ENCODE results near the gene SLC6A6. TPM values are rescaled to one million over a fixed set of nuclear protein-coding genes. Genes with fewer than 3 reads are reported as not detected.

SLC6A6 gene
- total RNA-seq, 4 donors from 2014 or later = 15.0 to 36.2 (median 23.7) TPM

- H3K9me3 ChIP-seq = no peaks in the 10 kb centered on the region
- H3K4me1 ChIP-seq = peaks cover 47 to 63% (median 63%) of the 10 kb centered on the region in 4 donors
- no peak for TF ChIP-seq EP300 (IDR thresholded peaks at IDR 0.05)
- no peak for TF ChIP-seq POLR2A (IDR thresholded peaks at IDR 0.05; ENCODE audit: low read depth)
- no peak for TF ChIP-seq CTCF (IDR thresholded peaks at IDR 0.05)
- no peak for TF ChIP-seq POLR2AphosphoS5 (IDR thresholded peaks at IDR 0.05)
- 80% methylated on average over 2 of the region's 18 CpGs for WGBS
- peaks cover 2 to 20% (median 11%) of the 10 kb centered on the region in 4 donors for H3K36me3 ChIP-seq
- DNase-seq (ENCODE audit: extremely low spot score) = no peak
- no peaks in the 10 kb centered on the region for H3K27me3 ChIP-seq
- H3K4me3 ChIP-seq = no peak overlapping the region
- intact Hi-C loops (cut with DNase I) = no loop called here
- no peak overlapping the region for H3K27ac ChIP-seq (replicated peaks in 1 of 4)
Measured at GRCh38 chr3:14441240-14441919, 39.0 kb downstream of the SLC6A6 start.

- intact Hi-C loops (cut with DNase I) = no loop called here
- TF ChIP-seq EP300 (IDR thresholded peaks at IDR 0.05) = no peak
- TF ChIP-seq POLR2A (IDR thresholded peaks at IDR 0.05; ENCODE audit: low read depth) = no peak
- no peak for TF ChIP-seq CTCF (IDR thresholded peaks at IDR 0.05)
- TF ChIP-seq POLR2AphosphoS5 (IDR thresholded peaks at IDR 0.05) = no peak
- H3K27me3 ChIP-seq = no peaks in the 10 kb centered on the region
- no peak for DNase-seq (ENCODE audit: extremely low spot score)
- WGBS = 94% methylated on average over 6 of the region's 6 CpGs
- H3K4me1 ChIP-seq = peaks cover 44 to 58% (median 57%) of the 10 kb centered on the region in 4 donors
- H3K36me3 ChIP-seq = peaks cover 8 to 25% (median 16%) of the 10 kb centered on the region in 4 donors
- no peak overlapping the region for H3K4me3 ChIP-seq
- no peaks in the 10 kb centered on the region for H3K9me3 ChIP-seq
- no peak overlapping the region for H3K27ac ChIP-seq (replicated peaks in 1 of 4)
Measured at GRCh38 chr3:14441920-14442300, 39.5 kb downstream of the SLC6A6 start.

- no peak for TF ChIP-seq CTCF (IDR thresholded peaks at IDR 0.05)
- no peak for TF ChIP-seq EP300 (IDR thresholded peaks at IDR 0.05)
- TF ChIP-seq POLR2A (IDR thresholded peaks at IDR 0.05; ENCODE audit: low read depth) = no peak
- TF ChIP-seq POLR2AphosphoS5 (IDR thresholded peaks at IDR 0.05) = no peak
- Histone ChIP-seq H3K27me3 (no peaks in the 10 kb centered on the region), H3K27ac (replicated peaks in 1 of 4) (no peak overlapping the region), H3K9me3 (no peaks in the 10 kb centered on the region), H3K4me1 (peaks cover 29 to 47% (median 44%) of the 10 kb centered on the region in 4 donors), H3K36me3 (peaks cover 15 to 50% (median 34%) of the 10 kb centered on the region in 4 donors), H3K4me3 (no peak overlapping the region)
- intact Hi-C loops (cut with DNase I) = no loop called here
- 98% methylated on average over 6 of the region's 6 CpGs for WGBS
- no peak for DNase-seq (ENCODE audit: extremely low spot score)
Measured at GRCh38 chr3:14444380-14444779, 42.0 kb downstream of the SLC6A6 start.

- Histone ChIP-seq H3K36me3 (peaks cover 15 to 59% (median 35%) of the 10 kb centered on the region in 4 donors), H3K9me3 (no peaks in the 10 kb centered on the region), H3K27ac (replicated peaks in 1 of 4) (no peak overlapping the region), H3K27me3 (no peaks in the 10 kb centered on the region), H3K4me1 (peaks cover 15 to 33% (median 30%) of the 10 kb centered on the region in 4 donors), H3K4me3 (no peak overlapping the region)
- 98% methylated on average over 4 of the region's 4 CpGs for WGBS
- DNase-seq (ENCODE audit: extremely low spot score) = no peak
- intact Hi-C loops (cut with DNase I) = no loop called here
- TF ChIP-seq CTCF (IDR thresholded peaks at IDR 0.05) (no peak), POLR2A (IDR thresholded peaks at IDR 0.05; ENCODE audit: low read depth) (no peak), EP300 (IDR thresholded peaks at IDR 0.05) (no peak), POLR2AphosphoS5 (IDR thresholded peaks at IDR 0.05) (no peak)
Measured at GRCh38 chr3:14445773-14446172, 43.4 kb downstream of the SLC6A6 start.
